HCT116 (cell line): ENCODE results near the gene ESR1. TPM values are rescaled to one million over a fixed set of nuclear protein-coding genes. Genes with fewer than 3 reads are reported as not detected.
A peak's percentile ranks its signal among the peaks of the same experiment; 100 is the strongest.

Experiments
- ATAC-seq: fragments of 200-7000 bp; cut with Tn5 transposase; 2 replicates; pipeline ENCODE4 v1.9.1; 2020; ENCODE audit warnings: mild to moderate bottlenecking, moderate library complexity
- BruUV-seq: library from RNA; stranded (reverse); fragments of 400-500 nt; replicated peaks from 2 replicates; lab custom pipeline; 2021; lab: Mats Ljungman, UMichigan
- CTCF ChIA-PET: fragments of 300-600 bp; sonication (Branson Sonifier 250); formaldehyde crosslinking; loops from one replicate; lab custom pipeline; 2021; ENCODE audit warnings: antibody characterized with exemption; lab: Charles Lee
- POLR2A ChIA-PET: fragments of 300-600, 350-600 bp; sonication (Branson Sonifier 250); formaldehyde crosslinking; loops from one replicate; lab custom pipeline; 2021; ENCODE audit warnings: antibody characterized with exemption; lab: Charles Lee
- RAD21 ChIA-PET, 2 experiments: fragments of 300-600 bp; sonication (Branson Sonifier 250); formaldehyde crosslinking; loops; one replicate each; lab custom pipeline; 2023; ENCODE audit warnings: low total read pairs in 2 of 2; ENCODE audit not compliant: uncharacterized antibody in 2 of 2, unreplicated experiment in 2 of 2, low non-redundant PET in 1 of 2; lab: Charles Lee
- DNase-seq: peaks from one replicate; pipeline ENCODE4 v3.0.0-alpha.2; 2010; ENCODE audit warnings: low read depth, low spot score
- H2AFZ ChIP-seq: fragments of 200-600 bp; shearing (Covaris generic), sonication (generic); 2 replicates; pipeline ENCODE4 v1.6.1; 2017; ENCODE audit warnings: low read depth, mixed run types, mixed read lengths, antibody characterized with exemption, low read length; ENCODE audit not compliant: poor library complexity, severe bottlenecking
- H3K27ac ChIP-seq: 2 replicates; pipeline ENCODE4 v1.5.1; 2012; ENCODE audit warnings: low read depth, low read length
- H3K27me3 ChIP-seq: fragments of 200-600 bp; sonication (generic); 2 replicates; pipeline ENCODE4 v1.6.1; 2016; ENCODE audit warnings: mixed run types, low read length, mixed read lengths; ENCODE audit not compliant: insufficient read depth
- H3K36me3 ChIP-seq, 2 experiments: fragments of 200-500 bp in 1 of 2; fragments of 200-600 bp in 1 of 2; sonication (Bioruptor generic) in 1 of 2; sonication (generic) in 1 of 2; 2 replicates each; pipeline versions ENCODE4 v1.5.1 to v1.6.1; 2014 to 2016; ENCODE audit warnings: low read length in 2 of 2, inconsistent platforms in 1 of 2, mixed read lengths in 1 of 2, mixed run types in 1 of 2; ENCODE audit not compliant: insufficient read depth in 2 of 2, control insufficient read depth in 1 of 2
- H3K4me1 ChIP-seq, 2 experiments: fragments of 200-600 bp in 1 of 2; sonication (generic) in 1 of 2; 2 replicates each; pipeline versions ENCODE4 v1.5.1 to v1.6.1; 2012 to 2017; ENCODE audit warnings: low read length in 2 of 2, inconsistent platforms in 1 of 2, mild to moderate bottlenecking in 1 of 2, mixed read lengths in 1 of 2, mixed run types in 1 of 2, moderate library complexity in 1 of 2; ENCODE audit not compliant: insufficient read depth in 2 of 2, control insufficient read depth in 1 of 2
- H3K4me2 ChIP-seq: fragments of 200-600 bp; sonication (generic); 2 replicates; pipeline ENCODE4 v1.6.1; 2017; ENCODE audit warnings: mixed run types, low read length, mixed read lengths
- H3K4me3 ChIP-seq, 2 experiments: fragments of 200-600 bp in 1 of 2; sonication (generic) in 1 of 2; replicated peaks in 1 of 2; 2 replicates each; pipeline ENCODE4 v1.5.1; 2011 to 2016; ENCODE audit warnings: low read length in 2 of 2, control low read depth in 1 of 2, low read depth in 1 of 2, mild to moderate bottlenecking in 1 of 2, mixed read lengths in 1 of 2, mixed run types in 1 of 2
- H3K79me2 ChIP-seq: fragments of 200-600 bp; sonication (generic); 2 replicates; pipeline ENCODE4 v1.6.1; 2017; ENCODE audit warnings: mild to moderate bottlenecking, mixed run types, low read length, moderate library complexity, mixed read lengths; ENCODE audit not compliant: insufficient read depth
- H3K9ac ChIP-seq: fragments of 200-600 bp; sonication (generic); 2 replicates; pipeline ENCODE4 v1.6.1; 2016; ENCODE audit warnings: low read length, mixed read lengths
- H3K9me2 ChIP-seq: fragments of 200-600 bp; sonication (generic), shearing (Covaris generic); 2 replicates; pipeline ENCODE4 v1.6.1; 2017; ENCODE audit warnings: mixed run types, mild to moderate bottlenecking, moderate library complexity; ENCODE audit not compliant: insufficient read depth
- H3K9me3 ChIP-seq, 2 experiments: fragments of 200-500 bp in 1 of 2; fragments of 200-600 bp in 1 of 2; sonication (Bioruptor generic) in 1 of 2; sonication (generic) in 1 of 2; 2 replicates each; pipeline ENCODE4 v1.6.1; 2014 to 2017; ENCODE audit warnings: low read length in 2 of 2, mixed read lengths in 2 of 2, inconsistent platforms in 1 of 2, low read depth in 1 of 2, mild to moderate bottlenecking in 1 of 2, mixed run types in 1 of 2, moderate library complexity in 1 of 2; ENCODE audit not compliant: control insufficient read depth in 1 of 2, insufficient read depth in 1 of 2
- H4K20me1 ChIP-seq: fragments of 200-600 bp; sonication (generic), shearing (Covaris generic); 2 replicates; pipeline ENCODE4 v1.6.1; 2017; ENCODE audit warnings: mixed run types, mild to moderate bottlenecking, moderate library complexity; ENCODE audit not compliant: insufficient read depth
- ATF3 ChIP-seq: IDR thresholded peaks from 2 replicates; pipeline ENCODE4 v1.6.1; 2012
- CBX3 ChIP-seq: IDR thresholded peaks from 2 replicates; pipeline ENCODE4 v1.6.1; 2012; ENCODE audit warnings: low read depth
- EGR1 ChIP-seq: IDR thresholded peaks from 2 replicates; pipeline ENCODE4 v1.6.1; 2012; ENCODE audit warnings: low read depth
- ELF1 ChIP-seq: IDR thresholded peaks from 2 replicates; pipeline ENCODE4 v1.6.1; 2012; ENCODE audit warnings: low read depth, borderline replicate concordance
- FOSL1 ChIP-seq: IDR thresholded peaks from 2 replicates; pipeline ENCODE4 v1.6.1; 2012; ENCODE audit warnings: low read depth
- JUND ChIP-seq: IDR thresholded peaks from 2 replicates; pipeline ENCODE4 v1.6.1; 2012
- MAX ChIP-seq: IDR thresholded peaks from 2 replicates; pipeline ENCODE4 v1.6.1; 2012
- POLR2A ChIP-seq: IDR thresholded peaks from 2 replicates; pipeline ENCODE4 v1.7.0; 2011; ENCODE audit warnings: borderline replicate concordance; ENCODE audit not compliant: insufficient read depth, insufficient read length; ENCODE audit errors: extremely low read depth
- POLR2AphosphoS5 ChIP-seq: IDR thresholded peaks from 2 replicates; pipeline ENCODE4 v1.6.1; 2011; ENCODE audit warnings: mild to moderate bottlenecking, low read depth, low read length, moderate library complexity
- RAD21 ChIP-seq: IDR thresholded peaks from 2 replicates; pipeline ENCODE4 v1.6.1; 2012; ENCODE audit warnings: low read depth, mild to moderate bottlenecking
- SIN3A ChIP-seq: IDR thresholded peaks from 2 replicates; pipeline ENCODE4 v1.6.1; 2012; ENCODE audit warnings: low read depth
- SP1 ChIP-seq: IDR thresholded peaks from 2 replicates; pipeline ENCODE4 v1.6.1; 2012; ENCODE audit warnings: low read depth
- SRF ChIP-seq: IDR thresholded peaks from 2 replicates; pipeline ENCODE4 v1.6.1; 2012; ENCODE audit warnings: low read depth
- TCF7L2 ChIP-seq: IDR thresholded peaks from 2 replicates; pipeline ENCODE4 v1.7.0; 2011; ENCODE audit warnings: borderline replicate concordance, inconsistent platforms; ENCODE audit not compliant: insufficient read depth, insufficient read length; ENCODE audit errors: extremely low read depth
- YY1 ChIP-seq: IDR thresholded peaks from 2 replicates; pipeline ENCODE4 v1.6.1; 2011; ENCODE audit warnings: low read length, low read depth, moderate library complexity, mild to moderate bottlenecking; ENCODE audit not compliant: insufficient replicate concordance; ENCODE audit errors: extremely low read depth
- ZFX ChIP-seq: fragments of 450-650 bp; IDR thresholded peaks from 2 replicates; pipeline ENCODE4 v1.6.1; 2017
- ZNF274 ChIP-seq: fragments of 200-500 bp; sonication (Bioruptor generic); IDR thresholded peaks from 2 replicates; pipeline ENCODE4 v1.6.1; 2014; ENCODE audit warnings: mild to moderate bottlenecking, low read depth, low read length, inconsistent platforms
- intact Hi-C: fragments of 100-400 bp; cut with micrococcal nuclease; formaldehyde crosslinking; loops from 2 replicates; pipeline ENCODE4 v1.10.0; 2022
- total RNA-seq: library from RNA; stranded (reverse); gene quantifications from one replicate; pipeline ENCODE4 v1.2.1, GENCODE V29; 2021; ENCODE audit not compliant: unreplicated experiment
- TF ChIP-seq, protein P1 (sequence below), 3 experiments: fragments of 200-600 bp in 1 of 3; sonication (generic) in 1 of 3; IDR thresholded peaks in 2 of 3; conservative IDR thresholded peaks in 1 of 3; 2 replicates each; pipeline ENCODE4 v1.5.1; 2012 to 2017; ENCODE audit warnings: low read depth in 2 of 3, low read length in 2 of 3, antibody characterized with exemption in 1 of 3, borderline replicate concordance in 1 of 3, control low read depth in 1 of 3, mild to moderate bottlenecking in 1 of 3, mixed read lengths in 1 of 3, mixed run types in 1 of 3, moderate library complexity in 1 of 3; ENCODE audit not compliant: insufficient read depth in 1 of 3
- TF ChIP-seq, protein P2 (sequence below): IDR thresholded peaks from 2 replicates; pipeline ENCODE4 v1.6.1; 2012; ENCODE audit warnings: low read depth
- TF ChIP-seq, protein P3 (sequence below): IDR thresholded peaks from 2 replicates; pipeline ENCODE4 v1.6.1; 2011; ENCODE audit warnings: mild to moderate bottlenecking, low read length, moderate library complexity; ENCODE audit not compliant: insufficient replicate concordance; ENCODE audit errors: extremely low read depth

ESR1 gene
- total RNA-seq, 1 experiment from 2014 or later, result 0.17 TPM

DNA sequence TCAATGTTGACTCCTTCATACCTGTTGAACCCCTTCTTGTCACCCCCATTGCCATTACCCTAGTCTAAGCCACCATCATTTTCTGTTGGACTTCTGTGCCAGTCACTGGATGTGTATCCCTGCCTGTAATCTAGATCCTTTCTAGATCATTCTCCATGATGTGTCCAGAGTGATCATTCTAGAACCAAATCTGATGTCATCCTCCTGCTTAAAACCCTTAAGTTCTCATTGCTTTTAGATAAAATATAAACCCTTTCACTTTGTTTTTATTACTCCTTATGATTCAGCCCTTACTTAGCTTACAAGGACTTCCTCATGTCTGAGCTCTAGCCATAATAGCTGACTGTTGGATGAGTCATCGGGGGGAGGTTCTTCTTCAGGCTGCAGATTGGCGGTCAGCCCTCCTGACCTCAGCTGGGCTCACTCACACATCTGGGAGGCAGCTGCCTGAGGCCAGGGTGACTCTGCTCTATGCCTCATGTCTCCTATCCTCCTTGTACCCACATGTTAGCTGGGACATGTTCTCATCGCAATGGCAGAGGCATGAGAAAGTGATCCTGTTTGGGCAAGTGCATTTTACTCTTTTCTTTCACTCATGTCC is 287.6 kb downstream of the ESR1 start:
- RAD21 ChIA-PET, result no interaction called here
- Histone ChIP-seq H3K4me1 (peaks cover 4 to 35% of the 10 kb centered on the region in 2 experiments; a peak in 3 of 4 replicates), H3K9ac (no peak overlapping the region), H4K20me1 (no peaks in the 10 kb centered on the region), H3K9me3 (no peaks in the 10 kb centered on the region), H3K79me2 (no peaks in the 10 kb centered on the region), H3K27ac (peak overlapping the region; percentile 37), H3K4me2 (peak overlapping the region; percentile 55), H3K9me2 (no peaks in the 10 kb centered on the region), H3K27me3 (no peaks in the 10 kb centered on the region), H2AFZ (peak overlapping the region; percentile 40), H3K4me3 (no peak overlapping the region), H3K36me3 (no peaks in the 10 kb centered on the region)
- no TSS peak for BruUV-seq
- intact Hi-C loops, result no loop called here
- POLR2A ChIA-PET, result interaction anchor here (0.9 to 1.1 kb wide), 2 partner anchors 10 to 15 kb away, joined by 3 to 4 read pairs; no protein-coding TSS in a partner anchor
- CTCF ChIA-PET, result interaction anchor here (0.6 to 1.0 kb wide), 3 partner anchors 24 to 330 kb away, joined by 3 to 4 read pairs (median 4); no protein-coding TSS in a partner anchor
- DNase-seq (peak; percentile 89), ATAC-seq (peak; percentile 95)
- peak; percentile 9; the same call in 1 of the 2 replicates for TF ChIP-seq RAD21
- TF ChIP-seq MAX, result peak; percentile 73
- peak; percentile 99 for TF ChIP-seq FOSL1
- TF ChIP-seq POLR2A, result no peak
- TF ChIP-seq YY1, result peak; percentile 51
- TF ChIP-seq JUND, result peak; percentile 99
- TF ChIP-seq, protein P1, sequence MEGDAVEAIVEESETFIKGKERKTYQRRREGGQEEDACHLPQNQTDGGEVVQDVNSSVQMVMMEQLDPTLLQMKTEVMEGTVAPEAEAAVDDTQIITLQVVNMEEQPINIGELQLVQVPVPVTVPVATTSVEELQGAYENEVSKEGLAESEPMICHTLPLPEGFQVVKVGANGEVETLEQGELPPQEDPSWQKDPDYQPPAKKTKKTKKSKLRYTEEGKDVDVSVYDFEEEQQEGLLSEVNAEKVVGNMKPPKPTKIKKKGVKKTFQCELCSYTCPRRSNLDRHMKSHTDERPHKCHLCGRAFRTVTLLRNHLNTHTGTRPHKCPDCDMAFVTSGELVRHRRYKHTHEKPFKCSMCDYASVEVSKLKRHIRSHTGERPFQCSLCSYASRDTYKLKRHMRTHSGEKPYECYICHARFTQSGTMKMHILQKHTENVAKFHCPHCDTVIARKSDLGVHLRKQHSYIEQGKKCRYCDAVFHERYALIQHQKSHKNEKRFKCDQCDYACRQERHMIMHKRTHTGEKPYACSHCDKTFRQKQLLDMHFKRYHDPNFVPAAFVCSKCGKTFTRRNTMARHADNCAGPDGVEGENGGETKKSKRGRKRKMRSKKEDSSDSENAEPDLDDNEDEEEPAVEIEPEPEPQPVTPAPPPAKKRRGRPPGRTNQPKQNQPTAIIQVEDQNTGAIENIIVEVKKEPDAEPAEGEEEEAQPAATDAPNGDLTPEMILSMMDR (IDR thresholded peaks at IDR 0.05 in 2 of 3, conservative IDR thresholded peaks at IDR 0.05 in 1 of 3; ENCODE audit: borderline replicate concordance in 1 of 3, insufficient read depth in 1 of 3, low read depth in 2 of 3, low read length in 2 of 3), result no peak
- TF ChIP-seq ZNF274, result no peak
- TF ChIP-seq, protein P2, sequence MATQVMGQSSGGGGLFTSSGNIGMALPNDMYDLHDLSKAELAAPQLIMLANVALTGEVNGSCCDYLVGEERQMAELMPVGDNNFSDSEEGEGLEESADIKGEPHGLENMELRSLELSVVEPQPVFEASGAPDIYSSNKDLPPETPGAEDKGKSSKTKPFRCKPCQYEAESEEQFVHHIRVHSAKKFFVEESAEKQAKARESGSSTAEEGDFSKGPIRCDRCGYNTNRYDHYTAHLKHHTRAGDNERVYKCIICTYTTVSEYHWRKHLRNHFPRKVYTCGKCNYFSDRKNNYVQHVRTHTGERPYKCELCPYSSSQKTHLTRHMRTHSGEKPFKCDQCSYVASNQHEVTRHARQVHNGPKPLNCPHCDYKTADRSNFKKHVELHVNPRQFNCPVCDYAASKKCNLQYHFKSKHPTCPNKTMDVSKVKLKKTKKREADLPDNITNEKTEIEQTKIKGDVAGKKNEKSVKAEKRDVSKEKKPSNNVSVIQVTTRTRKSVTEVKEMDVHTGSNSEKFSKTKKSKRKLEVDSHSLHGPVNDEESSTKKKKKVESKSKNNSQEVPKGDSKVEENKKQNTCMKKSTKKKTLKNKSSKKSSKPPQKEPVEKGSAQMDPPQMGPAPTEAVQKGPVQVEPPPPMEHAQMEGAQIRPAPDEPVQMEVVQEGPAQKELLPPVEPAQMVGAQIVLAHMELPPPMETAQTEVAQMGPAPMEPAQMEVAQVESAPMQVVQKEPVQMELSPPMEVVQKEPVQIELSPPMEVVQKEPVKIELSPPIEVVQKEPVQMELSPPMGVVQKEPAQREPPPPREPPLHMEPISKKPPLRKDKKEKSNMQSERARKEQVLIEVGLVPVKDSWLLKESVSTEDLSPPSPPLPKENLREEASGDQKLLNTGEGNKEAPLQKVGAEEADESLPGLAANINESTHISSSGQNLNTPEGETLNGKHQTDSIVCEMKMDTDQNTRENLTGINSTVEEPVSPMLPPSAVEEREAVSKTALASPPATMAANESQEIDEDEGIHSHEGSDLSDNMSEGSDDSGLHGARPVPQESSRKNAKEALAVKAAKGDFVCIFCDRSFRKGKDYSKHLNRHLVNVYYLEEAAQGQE, result no peak
- no peak for TF ChIP-seq ATF3
- TF ChIP-seq ZFX, result no peak
- peak; percentile 44 for TF ChIP-seq SIN3A
- peak; percentile 92 for TF ChIP-seq SP1
- TF ChIP-seq, protein P3, sequence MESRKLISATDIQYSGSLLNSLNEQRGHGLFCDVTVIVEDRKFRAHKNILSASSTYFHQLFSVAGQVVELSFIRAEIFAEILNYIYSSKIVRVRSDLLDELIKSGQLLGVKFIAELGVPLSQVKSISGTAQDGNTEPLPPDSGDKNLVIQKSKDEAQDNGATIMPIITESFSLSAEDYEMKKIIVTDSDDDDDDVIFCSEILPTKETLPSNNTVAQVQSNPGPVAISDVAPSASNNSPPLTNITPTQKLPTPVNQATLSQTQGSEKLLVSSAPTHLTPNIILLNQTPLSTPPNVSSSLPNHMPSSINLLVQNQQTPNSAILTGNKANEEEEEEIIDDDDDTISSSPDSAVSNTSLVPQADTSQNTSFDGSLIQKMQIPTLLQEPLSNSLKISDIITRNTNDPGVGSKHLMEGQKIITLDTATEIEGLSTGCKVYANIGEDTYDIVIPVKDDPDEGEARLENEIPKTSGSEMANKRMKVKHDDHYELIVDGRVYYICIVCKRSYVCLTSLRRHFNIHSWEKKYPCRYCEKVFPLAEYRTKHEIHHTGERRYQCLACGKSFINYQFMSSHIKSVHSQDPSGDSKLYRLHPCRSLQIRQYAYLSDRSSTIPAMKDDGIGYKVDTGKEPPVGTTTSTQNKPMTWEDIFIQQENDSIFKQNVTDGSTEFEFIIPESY, result peak; percentile 60
- peak; percentile 98 for TF ChIP-seq CBX3
- TF ChIP-seq ELF1, result no peak
- peak; percentile 21 for TF ChIP-seq TCF7L2
- peak; percentile 62; the same call in 1 of the 2 replicates for TF ChIP-seq POLR2AphosphoS5
- no peak for TF ChIP-seq EGR1
- TF ChIP-seq SRF, result peak; percentile 89
